Peyer's patch (tissue), 4 donors: ENCODE measurements around the gene BEST3.

Experiments
- CTCF ChIP-seq, 6 experiments: fragments of 450-650 bp in 4 of 6; fragments of 200-600 bp in 2 of 6; sonication (generic) in 1 of 6; IDR thresholded peaks; one replicate each; pipeline ENCODE4 v1.5.1; 2017 to 2019; ENCODE audit warnings: antibody characterized with exemption in 6 of 6, mild to moderate bottlenecking in 3 of 6, moderate library complexity in 1 of 6
- POLR2A ChIP-seq, 2 donors: fragments of 450-650 bp; IDR thresholded peaks; one replicate each; pipeline ENCODE4 v1.5.1; 2017; ENCODE audit warnings: antibody characterized with exemption in 2 of 2, mild to moderate bottlenecking in 2 of 2, moderate library complexity in 2 of 2

DNA sequence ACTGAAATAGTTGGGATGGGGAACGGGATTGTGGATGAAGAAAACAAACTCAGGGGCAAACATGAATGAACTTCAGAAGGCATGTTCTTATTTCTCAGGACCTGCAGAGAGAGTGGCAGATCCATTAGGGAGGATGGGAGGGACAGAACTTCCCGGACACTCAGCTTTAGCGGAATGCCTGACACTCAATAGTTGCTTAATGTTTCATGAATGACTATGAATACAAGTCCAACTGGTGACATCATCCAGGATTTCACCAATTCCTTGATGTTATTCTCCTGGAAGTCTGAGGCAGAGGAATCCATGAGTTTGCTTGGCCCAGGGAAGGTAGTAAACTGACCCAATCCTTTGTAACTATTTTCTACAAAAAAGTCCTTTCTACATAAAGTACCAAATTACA lies 50.6 kb downstream of the BEST3 start:
- TF ChIP-seq POLR2A (IDR thresholded peaks at IDR 0.05) = no peak
- no peak for TF ChIP-seq CTCF (IDR thresholded peaks at IDR 0.05)
